ENCODE results near the gene GON4L.
"Not testable (repeated sequence)": the region's sequence is repeated elsewhere in the genome, so short reads cannot be mapped to it uniquely, and the experiment has no call there.

The GON4L gene

DNA sequence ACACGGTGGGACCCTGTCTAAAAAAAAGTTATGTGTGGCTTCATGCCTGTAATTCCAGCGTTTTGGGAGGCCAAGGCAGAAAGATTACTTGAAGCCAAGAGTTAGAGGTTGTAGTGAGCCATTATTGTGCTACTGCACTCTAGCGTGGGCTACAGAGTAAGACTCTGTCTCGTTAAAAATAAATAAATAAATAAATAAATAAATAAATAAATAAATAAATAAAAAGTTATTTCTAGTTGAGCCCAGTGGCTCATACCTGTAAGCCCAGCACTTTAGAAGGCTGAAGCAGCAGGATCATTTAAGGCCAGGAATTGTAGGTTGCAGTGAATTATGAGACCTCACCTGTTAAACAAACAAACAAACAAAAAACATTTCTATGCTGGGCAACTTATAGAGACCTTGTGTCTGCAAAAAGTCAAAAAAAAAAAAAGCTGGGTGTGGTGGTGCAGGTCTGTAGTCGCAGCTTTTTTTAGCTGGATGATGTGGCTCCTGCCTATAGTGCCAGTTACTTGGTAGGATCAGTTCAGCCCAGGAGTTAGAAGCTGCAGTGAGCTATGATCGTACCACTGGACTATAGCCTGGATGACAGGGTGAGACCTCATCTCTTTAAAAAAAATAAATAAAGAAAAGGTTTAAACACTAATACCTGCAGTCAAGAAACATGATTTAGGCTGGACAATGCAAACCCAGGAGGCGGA, 25.6 kb downstream of the GON4L start:
- DNase-seq (no peak), ATAC-seq (no peak)
- Mint-ChIP-seq H3K9me3 (no peaks in the 10 kb centered on the region), H3K27me3 (no peaks in the 10 kb centered on the region), H3K4me3 (no peak overlapping the region), H3K36me3 (ENCODE audit: low read depth) (peaks cover 17% of the 10 kb centered on the region), H3K27ac (no peak overlapping the region), H3K4me1 (peaks cover 8% of the 10 kb centered on the region)

GRCh38 chr1:155827450-155827849, 29.6 kb downstream of the GON4L start:
- Mint-ChIP-seq H3K27me3 (no peaks in the 10 kb centered on the region), H3K27ac (no peak overlapping the region), H3K4me1 (no peaks in the 10 kb centered on the region), H3K9me3 (no peaks in the 10 kb centered on the region), H3K4me3 (no peak overlapping the region), H3K36me3 (ENCODE audit: low read depth) (peaks cover 19% of the 10 kb centered on the region)
- DNase-seq (no peak), ATAC-seq (no peak)

GRCh38 chr1:155816351-155816750, 40.7 kb downstream of the GON4L start:
- no peak overlapping the region for H3K4me3 Mint-ChIP-seq
- H3K27ac Mint-ChIP-seq, result no peak overlapping the region
- peaks cover 39% of the 10 kb centered on the region for H3K36me3 Mint-ChIP-seq (ENCODE audit: low read depth)
- no peaks in the 10 kb centered on the region for H3K27me3 Mint-ChIP-seq
- H3K4me1 Mint-ChIP-seq, result no peaks in the 10 kb centered on the region
- ATAC-seq (no peak), DNase-seq (no peak)
- H3K9me3 Mint-ChIP-seq, result no peaks in the 10 kb centered on the region

- H3K27me3 Mint-ChIP-seq, result no peaks in the 10 kb centered on the region
- no peaks in the 10 kb centered on the region for H3K9me3 Mint-ChIP-seq
- no peak overlapping the region for H3K4me3 Mint-ChIP-seq
- peaks cover 29% of the 10 kb centered on the region for H3K36me3 Mint-ChIP-seq (ENCODE audit: low read depth)
- no peak for ATAC-seq
- DNase-seq, result no peak
- H3K27ac Mint-ChIP-seq, result no peak overlapping the region
- H3K4me1 Mint-ChIP-seq, result peaks cover 2% of the 10 kb centered on the region
Measured at GRCh38 chr1:155813672-155814071, 43.3 kb downstream of the GON4L start.

DNA sequence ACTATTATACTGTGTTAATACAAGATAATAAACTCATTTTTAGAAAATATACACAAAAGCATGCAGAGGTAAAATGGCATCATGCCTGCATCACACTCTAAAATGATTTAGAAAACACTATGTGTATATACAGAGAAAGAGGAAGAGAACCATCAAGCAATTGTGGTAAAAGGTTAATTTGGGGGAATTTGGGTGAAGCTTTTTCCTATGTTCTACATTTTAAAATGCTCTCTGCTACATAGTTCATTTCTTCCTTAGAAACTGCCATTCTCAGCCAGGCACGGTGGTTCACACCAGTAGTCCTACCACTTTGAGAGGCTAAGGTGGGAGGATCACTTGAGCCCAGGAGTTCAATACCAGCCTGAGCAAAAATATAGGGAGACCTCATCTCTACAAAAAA, 44.1 kb downstream of the GON4L start:
- no peak for ATAC-seq
- Mint-ChIP-seq H3K4me1 (peaks cover 2% of the 10 kb centered on the region), H3K36me3 (ENCODE audit: low read depth) (peaks cover 34% of the 10 kb centered on the region), H3K4me3 (no peak overlapping the region), H3K27me3 (no peaks in the 10 kb centered on the region), H3K27ac (no peak overlapping the region), H3K9me3 (no peaks in the 10 kb centered on the region)
- no peak for DNase-seq

DNA sequence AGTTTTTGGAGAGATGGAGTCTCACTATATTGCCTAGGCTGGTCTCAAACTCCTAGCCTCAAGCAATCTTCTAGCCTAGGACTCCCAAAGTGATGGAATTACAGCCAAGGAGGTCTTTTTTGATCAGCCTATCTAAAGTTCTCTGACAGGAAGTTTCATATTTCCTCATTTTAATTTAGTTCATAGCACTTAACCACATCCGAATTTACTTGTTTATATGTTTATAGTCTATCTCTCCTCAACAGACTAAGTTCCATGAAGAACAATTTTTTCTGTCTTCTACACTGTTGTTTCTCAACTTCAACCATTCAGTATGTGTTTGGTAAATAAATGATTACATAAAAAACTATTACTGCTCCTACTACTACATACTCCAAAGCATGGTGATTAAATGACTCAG, 47.9 kb downstream of the GON4L start:
- Mint-ChIP-seq H3K27ac (peak overlapping the region; percentile 2), H3K27me3 (no peaks in the 10 kb centered on the region), H3K4me1 (peaks cover 2% of the 10 kb centered on the region), H3K36me3 (ENCODE audit: low read depth) (peaks cover 36% of the 10 kb centered on the region), H3K9me3 (no peaks in the 10 kb centered on the region), H3K4me3 (no peak overlapping the region)
- ATAC-seq (no peak), DNase-seq (no peak)

- H3K9me3 Mint-ChIP-seq, result no peaks in the 10 kb centered on the region
- H3K27me3 Mint-ChIP-seq, result no peaks in the 10 kb centered on the region
- H3K4me3 Mint-ChIP-seq, result no peak overlapping the region
- peak overlapping the region; percentile 83 for H3K27ac Mint-ChIP-seq
- peak; percentile 78 for ATAC-seq
- peaks cover 8% of the 10 kb centered on the region for H3K4me1 Mint-ChIP-seq
- DNase-seq, result no peak
- peaks cover 38% of the 10 kb centered on the region for H3K36me3 Mint-ChIP-seq (ENCODE audit: low read depth)
Measured at GRCh38 chr1:155801149-155801548, 55.9 kb downstream of the GON4L start.

- H3K36me3 Mint-ChIP-seq (ENCODE audit: low read depth), result peaks cover 28% of the 10 kb centered on the region
- not testable (repeated sequence) for H3K4me3 Mint-ChIP-seq, H3K27me3 Mint-ChIP-seq, H3K27ac Mint-ChIP-seq, H3K9me3 Mint-ChIP-seq, DNase-seq, ATAC-seq, H3K4me1 Mint-ChIP-seq
Measured at GRCh38 chr1:155795618-155796017, 61.4 kb downstream of the GON4L start.

DNA sequence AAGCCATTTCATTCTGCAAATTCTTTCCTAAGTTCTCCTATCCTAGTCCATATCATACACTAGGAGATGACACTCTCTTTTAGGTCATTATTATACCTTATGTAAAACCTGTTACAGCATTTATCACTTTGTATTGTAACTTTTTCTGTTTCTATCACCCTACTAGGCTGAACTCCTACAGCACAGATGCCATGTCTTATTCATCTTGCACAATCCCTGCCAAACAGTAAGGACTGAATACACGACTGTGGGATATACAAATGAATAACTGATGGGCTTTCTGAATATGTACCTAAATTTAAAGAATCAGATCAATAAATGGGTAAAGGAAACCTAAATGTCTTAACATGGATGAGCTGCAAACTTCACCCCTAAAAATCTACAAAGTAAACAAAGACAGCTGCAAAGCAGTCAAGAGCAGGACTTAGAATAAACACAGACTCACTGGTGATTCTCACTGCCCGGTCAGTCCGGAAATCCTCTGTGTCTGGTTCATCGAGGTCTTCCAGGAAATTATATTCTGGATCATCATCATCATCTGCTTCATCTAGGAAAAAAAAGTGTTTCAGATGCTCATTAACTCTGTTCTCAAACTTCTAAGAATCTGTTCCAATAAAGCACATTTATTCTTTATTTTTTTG, 62.3 kb downstream of the GON4L start:
- ATAC-seq (no peak), DNase-seq (no peak)
- Mint-ChIP-seq H3K4me1 (no peaks in the 10 kb centered on the region), H3K4me3 (no peak overlapping the region), H3K27ac (no peak overlapping the region), H3K27me3 (no peaks in the 10 kb centered on the region), H3K9me3 (no peaks in the 10 kb centered on the region), H3K36me3 (ENCODE audit: low read depth) (peaks cover 28% of the 10 kb centered on the region)

DNA sequence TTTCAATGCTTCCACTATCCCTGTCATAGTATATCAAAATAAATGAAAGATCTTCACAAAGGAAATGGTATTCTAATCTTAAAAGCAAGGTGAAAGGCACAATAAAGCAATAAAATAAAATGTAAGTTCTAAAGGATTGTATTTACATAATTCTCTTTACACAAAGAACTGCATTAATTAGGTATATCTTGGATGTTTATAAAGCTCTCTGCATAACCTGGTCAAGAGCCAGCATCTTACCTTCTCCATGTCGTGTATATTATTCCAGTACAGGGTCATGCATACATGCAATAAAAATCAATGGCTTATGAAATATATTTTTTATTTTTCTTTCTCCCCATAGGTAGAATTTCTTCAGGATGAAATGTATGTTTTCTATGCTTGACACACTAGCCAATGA, 63.8 kb downstream of the GON4L start:
- Mint-ChIP-seq H3K27ac (no peak overlapping the region), H3K36me3 (ENCODE audit: low read depth) (peaks cover 23% of the 10 kb centered on the region), H3K9me3 (no peaks in the 10 kb centered on the region), H3K4me3 (no peak overlapping the region), H3K4me1 (no peaks in the 10 kb centered on the region), H3K27me3 (no peaks in the 10 kb centered on the region)
- no peak for ATAC-seq
- DNase-seq, result no peak

- ATAC-seq (no peak), DNase-seq (no peak)
- Mint-ChIP-seq H3K27me3 (no peaks in the 10 kb centered on the region), H3K27ac (no peak overlapping the region), H3K9me3 (no peaks in the 10 kb centered on the region), H3K4me1 (peaks cover 15% of the 10 kb centered on the region), H3K36me3 (ENCODE audit: low read depth) (peaks cover 45% of the 10 kb centered on the region), H3K4me3 (no peak overlapping the region)
Measured at GRCh38 chr1:155777582-155777981, 79.4 kb downstream of the GON4L start.

- H3K27me3 Mint-ChIP-seq, result no peaks in the 10 kb centered on the region
- peaks cover 47% of the 10 kb centered on the region for H3K36me3 Mint-ChIP-seq (ENCODE audit: low read depth)
- ATAC-seq (no peak), DNase-seq (no peak)
- H3K4me1 Mint-ChIP-seq, result peaks cover 15% of the 10 kb centered on the region
- H3K4me3 Mint-ChIP-seq, result no peak overlapping the region
- H3K9me3 Mint-ChIP-seq, result no peaks in the 10 kb centered on the region
- peak overlapping the region; percentile 55 for H3K27ac Mint-ChIP-seq
Measured at GRCh38 chr1:155776414-155776813, 80.6 kb downstream of the GON4L start.

- no peak overlapping the region for H3K4me3 Mint-ChIP-seq
- no peaks in the 10 kb centered on the region for H3K9me3 Mint-ChIP-seq
- H3K27me3 Mint-ChIP-seq, result no peaks in the 10 kb centered on the region
- H3K4me1 Mint-ChIP-seq, result peaks cover 15% of the 10 kb centered on the region
- peaks cover 62% of the 10 kb centered on the region for H3K36me3 Mint-ChIP-seq (ENCODE audit: low read depth)
- H3K27ac Mint-ChIP-seq, result peak overlapping the region; percentile 52
- DNase-seq (no peak), ATAC-seq (no peak)
Measured at GRCh38 chr1:155773221-155773620, 83.8 kb downstream of the GON4L start.

DNA sequence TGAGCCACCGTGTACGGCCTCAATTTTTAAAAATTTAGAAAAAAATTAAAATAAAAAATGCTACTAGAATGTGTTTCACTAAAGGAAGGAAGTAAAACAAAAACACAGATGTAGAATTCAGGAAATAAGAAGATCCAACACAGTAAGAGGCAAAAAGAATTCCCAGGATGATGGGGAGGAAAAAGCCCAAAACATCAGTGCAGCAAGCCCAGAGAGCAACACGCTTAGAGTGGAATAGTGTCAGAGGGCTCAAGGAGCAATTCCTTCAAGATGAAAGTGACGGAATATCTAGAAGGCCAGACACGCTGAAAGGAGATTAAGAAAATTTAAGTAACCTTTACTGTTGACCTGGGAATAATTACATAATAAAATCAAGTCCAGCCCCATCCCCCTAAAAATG, 87.8 kb downstream of the GON4L start:
- H3K36me3 Mint-ChIP-seq (ENCODE audit: low read depth), result peaks cover 52% of the 10 kb centered on the region
- H3K27ac Mint-ChIP-seq, result no peak overlapping the region
- H3K4me3 Mint-ChIP-seq, result no peak overlapping the region
- peaks cover 9% of the 10 kb centered on the region for H3K4me1 Mint-ChIP-seq
- DNase-seq, result no peak
- ATAC-seq, result no peak
- no peaks in the 10 kb centered on the region for H3K9me3 Mint-ChIP-seq
- H3K27me3 Mint-ChIP-seq, result no peaks in the 10 kb centered on the region

- H3K4me1 Mint-ChIP-seq, H3K27me3 Mint-ChIP-seq, DNase-seq, ATAC-seq, H3K4me3 Mint-ChIP-seq, H3K9me3 Mint-ChIP-seq, H3K27ac Mint-ChIP-seq: not testable (repeated sequence)
- H3K36me3 Mint-ChIP-seq (ENCODE audit: low read depth), result peaks cover 45% of the 10 kb centered on the region
Measured at GRCh38 chr1:155767399-155767989, 89.5 kb downstream of the GON4L start.

Measured in activated naive CD8-positive, alpha-beta T cell treated with anti-CD3 and anti-CD28 coated beads, Interleukin-2, amount 50 U/mL, for 24 hours (primary cell).